K562 (cell line): ENCODE measurements around the gene CEBPA. TPM values are rescaled to one million over a fixed set of nuclear protein-coding genes. Genes with fewer than 3 reads are reported as not detected.

Source experiments
- ATAC-seq: fragments of 200-7000 bp; cut with Tn5 transposase; 3 replicates; pipeline ENCODE4 v1.9.1; 2020; ENCODE audit warnings: moderate library complexity
- BruUV-seq: library from RNA; stranded (reverse); fragments of 400-500 nt; replicated peaks from 2 replicates; lab custom pipeline; 2021; lab: Mats Ljungman, UMichigan
- CTCF ChIA-PET: fragments of 300-600 bp; formaldehyde crosslinking; extraction: SDS; loops from one replicate; lab custom pipeline; 2021; ENCODE audit warnings: low intra/inter-chr PET ratio; lab: Yijun Ruan, JAX
- POLR2A ChIA-PET: fragments of 300-600, 350-650 bp; sonication (Branson Sonifier 250); formaldehyde crosslinking; extraction: SDS; loops from one replicate; lab custom pipeline; 2021; ENCODE audit warnings: antibody characterized with exemption, inconsistent platforms; lab: Yijun Ruan, JAX
- DNase-seq, 4 experiments: peaks; one replicate each; pipeline versions ENCODE4 v3.0.0 to v3.0.0-alpha.2; 2011 to 2018; ENCODE audit warnings: low spot score in 3 of 4, mixed read lengths in 3 of 4; ENCODE audit errors: extremely low read depth in 1 of 4
- FAIRE-seq: peaks from 2 replicates; lab custom pipeline; 2011; peaks lifted over from hg19 to GRCh38; lab: Jason Lieb, UNC
- H2AFZ ChIP-seq: 2 replicates; pipeline ENCODE4 v1.6.0; 2011; ENCODE audit warnings: low read depth, low read length, control low read depth, inconsistent platforms
- H3K27ac ChIP-seq: fragments of 200-600 bp; 3 replicates; pipeline ENCODE4 v1.8.0; 2011; ENCODE audit warnings: low read depth, mild to moderate bottlenecking, control low read depth, inconsistent platforms, low read length, moderate library complexity, mixed read lengths; ENCODE audit errors: extremely low read depth
- H3K27me3 ChIP-seq, 2 experiments: fragments of 300-600 bp in 1 of 2; 2 replicates in 1 of 2; 3 replicates in 1 of 2; pipeline versions ENCODE4 v1.6.0 to v1.8.0; 2011; ENCODE audit warnings: inconsistent platforms in 2 of 2, low read length in 2 of 2, mild to moderate bottlenecking in 1 of 2, mixed read lengths in 1 of 2, moderate library complexity in 1 of 2; ENCODE audit not compliant: control insufficient read depth in 2 of 2, insufficient read depth in 2 of 2
- H3K36me3 ChIP-seq: fragments of 300-600 bp; 3 replicates; pipeline ENCODE4 v1.8.0; 2011; ENCODE audit warnings: mild to moderate bottlenecking, low read length, inconsistent platforms; ENCODE audit not compliant: control insufficient read depth, insufficient read depth
- H3K4me1 ChIP-seq, 2 experiments: fragments of 200-600 bp in 1 of 2; replicated peaks in 1 of 2; 2 replicates in 1 of 2; 3 replicates in 1 of 2; pipeline versions ENCODE4 v1.5.1 to v1.8.0; 2011; ENCODE audit warnings: inconsistent platforms in 2 of 2, low read length in 2 of 2, mild to moderate bottlenecking in 1 of 2, mixed read lengths in 1 of 2, moderate library complexity in 1 of 2; ENCODE audit not compliant: control insufficient read depth in 2 of 2, insufficient read depth in 2 of 2
- H3K4me2 ChIP-seq: 2 replicates; pipeline ENCODE4 v1.6.1; 2011; ENCODE audit warnings: low read length, control low read depth, inconsistent platforms, mixed read lengths; ENCODE audit not compliant: insufficient read depth
- H3K4me3 ChIP-seq: fragments of 200-600 bp; sonication (generic), shearing (Covaris generic); 2 replicates; pipeline ENCODE4 v1.5.1; 2016; ENCODE audit warnings: control low read depth, inconsistent platforms
- H3K79me2 ChIP-seq: fragments of 200-600 bp; 3 replicates; pipeline ENCODE4 v1.8.0; 2011; ENCODE audit warnings: low read length, inconsistent platforms; ENCODE audit not compliant: control insufficient read depth, insufficient read depth
- H3K9ac ChIP-seq, 2 experiments: 2 replicates each; pipeline versions ENCODE4 v1.6.0 to v1.6.1; 2011; ENCODE audit warnings: low read depth in 2 of 2, low read length in 2 of 2, control low read depth in 1 of 2, inconsistent platforms in 1 of 2, mild to moderate bottlenecking in 1 of 2, mixed read lengths in 1 of 2; ENCODE audit not compliant: insufficient read depth in 1 of 2
- H3K9me1 ChIP-seq: one replicate; pipeline ENCODE4 v1.6.0; 2011; ENCODE audit warnings: inconsistent platforms, mild to moderate bottlenecking, low read length, moderate library complexity; ENCODE audit not compliant: control insufficient read depth, insufficient read depth
- H3K9me3 ChIP-seq: replicated peaks from 2 replicates; pipeline ENCODE4 v1.5.1; 2011; ENCODE audit warnings: low read depth, low read length, inconsistent platforms; ENCODE audit not compliant: control insufficient read depth, insufficient read depth
- H4K20me1 ChIP-seq: replicated peaks from 2 replicates; pipeline ENCODE4 v1.6.1; 2011; ENCODE audit warnings: low read length, inconsistent platforms, mixed read lengths; ENCODE audit not compliant: control insufficient read depth, insufficient read depth
- CTBP1 ChIP-seq: fragments of 450-650 bp; IDR thresholded peaks from 2 replicates; pipeline ENCODE4 v1.6.1; 2016; ENCODE audit warnings: borderline replicate concordance
- GABPA ChIP-seq: fragments of 200-800 bp; sonication (Bioruptor generic); conservative IDR thresholded peaks from 2 replicates; pipeline ENCODE4 v1.6.1; 2016; ENCODE audit warnings: low read depth, missing genetic modification characterization, missing compliant biosample characterization
- HMG20A ChIP-seq: fragments of 450-650 bp; formaldehyde crosslinking; conservative IDR thresholded peaks from 2 replicates; pipeline ENCODE4 v1.4.0; 2020; ENCODE audit warnings: mild to moderate bottlenecking, mixed read lengths
- MED1 ChIP-seq: sonication (generic); formaldehyde crosslinking; IDR thresholded peaks from 2 replicates; pipeline ENCODE4 v1.8.1; 2023; ENCODE audit warnings: missing genetic modification reagents, borderline replicate concordance
- PYGO2 ChIP-seq: fragments of 450-650 bp; IDR thresholded peaks from 2 replicates; pipeline ENCODE4 v1.6.1; 2016; ENCODE audit warnings: mild to moderate bottlenecking, missing genetic modification characterization, moderate library complexity, missing compliant biosample characterization
- ZNF699 ChIP-seq: fragments of 250-450 bp; sonication (Bioruptor Pico); IDR thresholded peaks from 2 replicates; pipeline ENCODE4 v1.8.0; 2021; ENCODE audit warnings: mild to moderate bottlenecking, moderate library complexity; ENCODE audit not compliant: insufficient replicate concordance
- whole genome bisulfite sequencing: fragments of 100-300 bp; shearing (Covaris generic); methylation state at CpG from one replicate; pipeline ENCODE4 v1.1.6; 2016; ENCODE audit warnings: low coverage, mixed read lengths; ENCODE audit not compliant: insufficient coverage; ENCODE audit errors: missing lambda C conversion rate; 5-methylcytosine and 5-hydroxymethylcytosine counted together
- in situ Hi-C: fragments of 300-500 bp; cut with MboI; formaldehyde crosslinking; loops from 4 replicates; pipeline ENCODE4 v1.15.0; 2018; ENCODE audit warnings: inconsistent platforms, mixed read lengths
- intact Hi-C: fragments of 100-400 bp; cut with micrococcal nuclease; formaldehyde crosslinking; loops from 2 replicates; pipeline ENCODE4 v1.14.2; 2022
- polyA plus RNA-seq, 8 experiments: library from polyadenylated mRNA; depleted of rRNA in 4 of 8; stranded (reverse) in 5 of 8; unstranded in 3 of 8; fragments of >200 nt; fragmentation: Nextera tagmentation in 2 of 8; fragmentation: Illumina TruSeq in 1 of 8; extraction: Ambion mirVana in 2 of 8; extraction: Trizol in 1 of 8; gene quantifications; 2 replicates each; pipeline versions ENCODE4 v1.2.1 to v1.2.3, GENCODE V29; 2011 to 2014; ENCODE audit warnings: inconsistent platforms in 1 of 8, missing spikeins in 1 of 8
- total RNA-seq, 7 experiments: library from RNA; depleted of rRNA in 6 of 7; stranded (reverse); fragments of >200 nt in 6 of 7; fragmentation: Illumina TruSeq in 2 of 7; extraction: Trizol in 2 of 7; gene quantifications; 2 replicates each; pipeline versions ENCODE4 v1.2.1 to v1.2.3, GENCODE V29; 2011 to 2021; ENCODE audit warnings: low replicate concordance in 1 of 7
- TF ChIP-seq, protein P1 (sequence below), 2 experiments: fragments of 450-650 bp; IDR thresholded peaks; 2 replicates each; pipeline ENCODE4 v1.6.1; 2016; ENCODE audit warnings: mild to moderate bottlenecking in 2 of 2, borderline replicate concordance in 1 of 2, low read depth in 1 of 2, moderate library complexity in 1 of 2

The CEBPA gene
- total and polyA plus RNA-seq, 9 of the 15 experiments (the other 6 are each of a cell fraction or from before 2014, with no cell fraction given), result 0.03 to 0.59 (median 0.15) TPM; not detected in 2

DNA sequence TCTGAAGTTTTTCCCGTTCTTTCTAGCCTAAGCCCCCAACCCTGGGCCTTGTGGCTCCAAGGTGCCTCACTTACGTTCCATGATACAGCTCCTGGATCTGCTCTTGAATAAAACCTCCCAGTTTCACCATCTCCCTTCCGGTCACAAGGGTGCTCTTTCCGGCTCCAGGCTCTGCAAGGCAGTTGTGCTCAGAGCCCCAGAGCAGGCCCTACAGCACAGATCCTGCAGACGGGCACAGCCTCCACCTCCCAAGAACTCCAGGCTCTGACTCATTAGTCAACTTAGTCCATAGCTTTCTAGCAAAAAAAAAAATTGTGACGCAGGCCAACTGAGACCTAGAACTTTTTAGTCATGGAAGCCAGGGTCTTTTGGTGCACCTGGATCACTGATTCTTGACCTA is 42.8 kb downstream of the CEBPA start:
- 18% methylated on average over 6 of the region's 6 CpGs for WGBS
- no peak for DNase-seq
- H3K4me1 ChIP-seq, result peaks cover 5 to 23% of the 10 kb centered on the region in 2 experiments; a peak in 4 of 5 replicates
- no peak overlapping the region for H2AFZ ChIP-seq
- H3K9me1 ChIP-seq, result no peaks in the 10 kb centered on the region
- TF ChIP-seq GABPA (peak; percentile 27; the same call in 1 of the 2 replicates), ZNF699 (CRISPR knock-in tag) (no peak)
- TF ChIP-seq, all 486 proteins: peak for 1
- H3K27me3 ChIP-seq, result peaks cover 0 to 39% of the 10 kb centered on the region in 2 experiments; a peak in 2 of 5 replicates
- CTCF ChIA-PET, result no interaction called here
- H3K9ac ChIP-seq, result no peak overlapping the region
- no peak overlapping the region for H3K4me3 ChIP-seq
- H3K4me2 ChIP-seq, result no peak overlapping the region
- H3K27ac ChIP-seq, result no peak overlapping the region
- intact Hi-C loops, result no loop called here
- FAIRE-seq (no peak), ATAC-seq (no peak)
- in situ Hi-C loops, result no loop called here
- H3K79me2 ChIP-seq, result no peaks in the 10 kb centered on the region
- no peaks in the 10 kb centered on the region for H4K20me1 ChIP-seq
- H3K36me3 ChIP-seq, result no peaks in the 10 kb centered on the region
- POLR2A ChIA-PET, result interaction anchor here (1.2 to 1.4 kb wide), 2 partner anchors 37 to 114 kb away, joined by 5 to 6 read pairs; partner anchors contain the start of gene CEBPG
- BruUV-seq, result no TSS peak
- H3K9me3 ChIP-seq, result no peaks in the 10 kb centered on the region

DNA sequence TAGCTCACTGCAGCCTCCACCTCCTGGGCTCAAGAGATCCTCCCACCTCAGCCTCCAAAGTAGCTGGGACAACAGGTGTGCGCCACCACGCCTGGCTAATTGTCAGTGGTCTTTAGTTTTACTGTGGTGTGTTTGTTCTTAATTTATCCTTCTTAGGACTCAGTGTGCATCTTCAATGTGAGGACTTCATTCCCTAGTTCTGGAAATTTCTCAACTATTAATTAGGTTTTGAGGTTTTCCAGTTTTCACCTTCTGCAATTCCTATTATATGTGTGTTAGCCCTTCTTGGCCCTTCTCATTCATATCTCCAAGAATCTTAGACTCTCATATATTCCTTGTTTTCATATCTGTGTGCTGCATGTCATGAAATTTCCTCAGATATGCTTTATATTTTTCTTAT is 44.5 kb downstream of the CEBPA start:
- Histone ChIP-seq H3K4me3 (no peak overlapping the region), H3K9me3 (no peaks in the 10 kb centered on the region), H3K27me3 (peaks cover 2 to 51% of the 10 kb centered on the region in 2 experiments; a peak in 3 of 5 replicates), H3K4me2 (no peak overlapping the region), H4K20me1 (no peaks in the 10 kb centered on the region), H2AFZ (no peak overlapping the region), H3K27ac (no peak overlapping the region), H3K9ac (no peak overlapping the region), H3K9me1 (no peaks in the 10 kb centered on the region), H3K4me1 (peaks cover 0 to 22% of the 10 kb centered on the region in 2 experiments; a peak in 2 of 5 replicates), H3K36me3 (no peaks in the 10 kb centered on the region), H3K79me2 (no peaks in the 10 kb centered on the region)
- 0% methylated on average over 2 of the region's 2 CpGs for WGBS
- DNase-seq (no peak), FAIRE-seq (no peak), ATAC-seq (no peak)
- ChIA-PET CTCF (no interaction called here), POLR2A (interaction anchor here (1.3 kb wide), 1 partner anchor 10 kb away, joined by 5 read pairs; no protein-coding TSS in a partner anchor)
- intact Hi-C loops, result no loop called here
- no TSS peak for BruUV-seq
- in situ Hi-C loops, result no loop called here
- TF ChIP-seq MED1, result no peak
- no peak for TF ChIP-seq HMG20A (CRISPR knock-in tag)
- no peak for TF ChIP-seq PYGO2 (tag)
- TF ChIP-seq, protein P1, sequence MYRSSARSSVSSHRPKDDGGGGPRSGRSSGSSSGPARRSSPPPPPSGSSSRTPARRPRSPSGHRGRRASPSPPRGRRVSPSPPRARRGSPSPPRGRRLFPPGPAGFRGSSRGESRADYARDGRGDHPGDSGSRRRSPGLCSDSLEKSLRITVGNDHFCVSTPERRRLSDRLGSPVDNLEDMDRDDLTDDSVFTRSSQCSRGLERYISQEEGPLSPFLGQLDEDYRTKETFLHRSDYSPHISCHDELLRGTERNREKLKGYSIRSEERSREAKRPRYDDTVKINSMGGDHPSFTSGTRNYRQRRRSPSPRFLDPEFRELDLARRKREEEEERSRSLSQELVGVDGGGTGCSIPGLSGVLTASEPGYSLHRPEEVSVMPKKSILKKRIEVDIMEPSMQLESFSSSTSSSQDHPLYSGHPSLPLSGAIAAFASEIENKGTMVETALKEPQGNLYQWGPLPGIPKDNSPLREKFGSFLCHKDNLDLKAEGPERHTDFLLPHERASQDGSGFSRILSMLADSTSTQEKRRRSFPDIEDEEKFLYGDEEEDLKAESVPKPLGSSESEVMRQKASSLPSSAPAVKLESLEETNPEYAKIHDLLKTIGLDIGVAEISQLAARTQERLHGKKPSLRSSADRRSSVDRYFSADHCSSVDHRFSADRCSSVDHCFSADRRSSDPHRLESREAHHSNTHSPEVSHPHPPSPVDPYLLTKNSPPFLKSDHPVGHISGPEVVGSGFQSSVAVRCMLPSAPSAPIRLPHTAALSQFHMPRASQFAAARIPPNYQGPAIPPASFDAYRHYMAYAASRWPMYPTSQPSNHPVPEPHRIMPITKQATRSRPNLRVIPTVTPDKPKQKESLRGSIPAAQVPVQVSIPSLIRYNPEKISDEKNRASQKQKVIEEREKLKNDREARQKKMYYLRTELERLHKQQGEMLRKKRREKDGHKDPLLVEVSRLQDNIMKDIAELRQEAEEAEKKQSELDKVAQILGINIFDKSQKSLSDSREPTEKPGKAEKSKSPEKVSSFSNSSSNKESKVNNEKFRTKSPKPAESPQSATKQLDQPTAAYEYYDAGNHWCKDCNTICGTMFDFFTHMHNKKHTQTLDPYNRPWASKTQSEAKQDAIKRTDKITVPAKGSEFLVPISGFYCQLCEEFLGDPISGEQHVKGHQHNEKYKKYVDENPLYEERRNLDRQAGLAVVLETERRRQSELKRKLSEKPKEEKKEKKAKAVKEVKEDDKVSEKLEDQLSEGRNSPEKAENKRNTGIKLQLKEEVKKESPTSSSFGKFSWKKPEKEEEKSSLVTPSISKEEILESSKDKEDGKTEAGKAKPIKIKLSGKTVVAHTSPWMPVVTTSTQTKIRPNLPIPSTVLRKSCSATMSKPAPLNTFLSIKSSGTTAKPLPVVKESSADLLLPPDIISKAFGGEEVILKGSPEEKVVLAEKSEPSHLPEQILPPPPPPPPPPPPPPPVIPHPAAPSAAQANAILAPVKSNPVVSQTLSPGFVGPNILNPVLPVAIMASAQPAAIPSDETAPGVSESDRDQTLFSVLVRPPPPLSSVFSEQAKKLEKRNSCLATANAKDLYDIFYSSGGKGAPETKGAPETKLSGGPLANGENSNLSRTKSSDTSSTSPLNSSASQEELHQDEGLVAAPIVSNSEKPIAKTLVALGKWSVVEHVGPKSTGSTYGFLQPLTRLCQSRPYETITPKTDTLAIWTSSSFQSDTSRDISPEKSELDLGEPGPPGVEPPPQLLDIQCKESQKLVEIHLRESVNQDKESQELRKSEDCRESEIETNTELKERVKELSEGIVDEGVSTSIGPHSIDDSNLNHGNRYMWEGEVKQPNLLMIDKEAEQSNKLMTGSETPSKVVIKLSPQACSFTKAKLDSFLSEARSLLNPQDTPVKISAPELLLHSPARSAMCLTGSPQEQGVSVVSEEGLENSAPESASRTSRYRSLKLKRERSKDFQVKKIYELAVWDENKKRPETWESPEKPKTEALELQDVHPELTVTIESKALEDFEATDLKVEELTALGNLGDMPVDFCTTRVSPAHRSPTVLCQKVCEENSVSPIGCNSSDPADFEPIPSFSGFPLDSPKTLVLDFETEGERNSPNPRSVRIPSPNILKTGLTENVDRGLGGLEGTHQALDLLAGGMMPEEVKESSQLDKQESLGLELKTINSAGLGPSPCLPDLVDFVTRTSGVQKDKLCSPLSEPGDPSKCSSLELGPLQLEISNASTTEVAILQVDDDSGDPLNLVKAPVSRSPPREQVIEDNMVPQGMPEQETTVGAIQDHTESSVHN (IDR thresholded peaks at IDR 0.05; ENCODE audit: borderline replicate concordance in 1 of 2, low read depth in 1 of 2), result no peak
- TF ChIP-seq CTBP1, result no peak
